SK-N-SH (cell line): ENCODE measurements around the gene ZDHHC12. TPM values are rescaled to one million over a fixed set of nuclear protein-coding genes. Genes with fewer than 3 reads are reported as not detected.

ENCODE experiments used
- CTCF ChIA-PET: fragments of 300-600, 350-600 bp; formaldehyde crosslinking; extraction: SDS; loops from one replicate; lab custom pipeline; 2021; lab: Yijun Ruan, JAX
- POLR2A ChIA-PET: fragments of 350-600 bp; sonication (Branson Sonifier 250); formaldehyde crosslinking; extraction: SDS; loops from one replicate; lab custom pipeline; 2020; ENCODE audit warnings: antibody characterized with exemption, inconsistent platforms; lab: Yijun Ruan, JAX
- DNase-seq: peaks from one replicate; pipeline ENCODE4 v3.0.0; 2012
- H2AFZ ChIP-seq: fragments of 200-600 bp; sonication (generic); 2 replicates; pipeline ENCODE4 v1.8.1; 2016; ENCODE audit warnings: antibody characterized with exemption, mild to moderate bottlenecking, low read depth
- H3F3A ChIP-seq: fragments of 200-600 bp; sonication (generic); replicated peaks from 2 replicates; pipeline ENCODE3; 2016; ENCODE audit warnings: antibody characterized with exemption, mild to moderate bottlenecking; ENCODE audit not compliant: insufficient read depth
- H3K27ac ChIP-seq, 2 experiments: fragments of 200-500 bp in 1 of 2; fragments of 200-600 bp in 1 of 2; sonication (Bioruptor generic) in 1 of 2; sonication (generic), shearing (Covaris generic) in 1 of 2; 2 replicates each; pipeline versions ENCODE4 v1.5.1 to v1.6.1; 2014 to 2016; ENCODE audit warnings: low read depth in 2 of 2, inconsistent platforms in 1 of 2, low read length in 1 of 2, mild to moderate bottlenecking in 1 of 2, mixed read lengths in 1 of 2
- H3K27me3 ChIP-seq: fragments of 200-600 bp; sonication (generic), shearing (Covaris generic); 2 replicates; pipeline ENCODE4 v1.6.1; 2016; ENCODE audit warnings: mixed run types; ENCODE audit not compliant: insufficient read depth
- H3K36me3 ChIP-seq, 2 experiments: fragments of 200-500 bp in 1 of 2; fragments of 200-600 bp in 1 of 2; sonication (Bioruptor generic) in 1 of 2; sonication (generic) in 1 of 2; replicated peaks in 1 of 2; 2 replicates each; pipeline versions ENCODE3 to v1.5.1; 2014 to 2016; ENCODE audit warnings: low read length in 1 of 2, mild to moderate bottlenecking in 1 of 2; ENCODE audit not compliant: insufficient read depth in 2 of 2, control insufficient read depth in 1 of 2
- H3K4me1 ChIP-seq, 2 experiments: fragments of 200-500 bp in 1 of 2; fragments of 200-600 bp in 1 of 2; sonication (Bioruptor generic) in 1 of 2; sonication (generic), shearing (Covaris generic) in 1 of 2; 2 replicates each; pipeline versions ENCODE4 v1.5.1 to v1.6.1; 2014 to 2016; ENCODE audit warnings: low read depth in 1 of 2, low read length in 1 of 2, mixed run types in 1 of 2; ENCODE audit not compliant: insufficient read depth in 2 of 2, control insufficient read depth in 1 of 2
- H3K4me2 ChIP-seq: fragments of 200-600 bp; sonication (generic), shearing (Covaris generic); 2 replicates; pipeline ENCODE4 v1.6.1; 2017; ENCODE audit warnings: mixed run types
- H3K4me3 ChIP-seq, 2 experiments: fragments of 200-500 bp in 1 of 2; fragments of 200-600 bp in 1 of 2; sonication (Bioruptor generic) in 1 of 2; sonication (generic), shearing (Covaris generic) in 1 of 2; 2 replicates each; pipeline versions ENCODE4 v1.5.1 to v1.8.1; 2014 to 2016; ENCODE audit warnings: low read depth in 2 of 2, inconsistent platforms in 1 of 2, low read length in 1 of 2, mild to moderate bottlenecking in 1 of 2, mixed read lengths in 1 of 2, moderate library complexity in 1 of 2
- H3K79me2 ChIP-seq: fragments of 200-600 bp; sonication (generic); 2 replicates; pipeline ENCODE4 v1.8.1; 2017; ENCODE audit warnings: mild to moderate bottlenecking; ENCODE audit not compliant: insufficient read depth
- H3K9ac ChIP-seq: fragments of 200-600 bp; sonication (generic); 2 replicates; pipeline ENCODE4 v1.6.1; 2017; ENCODE audit warnings: mixed run types
- H3K9me2 ChIP-seq: fragments of 200-600 bp; sonication (generic); 2 replicates; pipeline ENCODE4 v1.6.1; 2017; ENCODE audit warnings: mixed run types
- H3K9me3 ChIP-seq: fragments of 200-600 bp; sonication (generic); 2 replicates; pipeline ENCODE4 v1.6.1; 2017; ENCODE audit warnings: mixed run types, mild to moderate bottlenecking, moderate library complexity
- H4K20me1 ChIP-seq: fragments of 200-600 bp; sonication (generic); 2 replicates; pipeline ENCODE4 v1.6.1; 2017; ENCODE audit warnings: mild to moderate bottlenecking, mixed run types; ENCODE audit not compliant: insufficient read depth
- CHD2 ChIP-seq: fragments of 150-350 bp; IDR thresholded peaks from 2 replicates; pipeline ENCODE4 v1.6.1; 2018; ENCODE audit warnings: low read length; ENCODE audit not compliant: partially characterized antibody
- ELF1 ChIP-seq: IDR thresholded peaks from 2 replicates; pipeline ENCODE4 v1.4.0; 2012
- EZH2phosphoT487 ChIP-seq: fragments of 200-600 bp; sonication (generic); IDR thresholded peaks from 2 replicates; pipeline ENCODE4 v1.6.1; 2017; ENCODE audit warnings: low read depth, mixed run types, mild to moderate bottlenecking, antibody characterized with exemption, moderate library complexity, borderline replicate concordance
- FOSL2 ChIP-seq: IDR thresholded peaks from 2 replicates; pipeline ENCODE4 v1.4.0; 2012; ENCODE audit warnings: low read depth, mild to moderate bottlenecking, moderate library complexity, borderline replicate concordance
- FOXM1 ChIP-seq: IDR thresholded peaks from 2 replicates; pipeline ENCODE4 v1.4.0; 2012; ENCODE audit warnings: low read depth, mild to moderate bottlenecking
- GATA2 ChIP-seq: sonication (generic); formaldehyde crosslinking; IDR thresholded peaks from 2 replicates; pipeline ENCODE4 v1.5.0; 2020; ENCODE audit warnings: mild to moderate bottlenecking, missing genetic modification reagents
- IRF3 ChIP-seq: fragments of 150-350 bp; IDR thresholded peaks from 2 replicates; pipeline ENCODE4 v1.6.1; 2016; ENCODE audit warnings: mild to moderate bottlenecking, low read depth, low read length
- MAX ChIP-seq: IDR thresholded peaks from 2 replicates; pipeline ENCODE4 v1.4.0; 2012; ENCODE audit warnings: low read depth
- MXI1 ChIP-seq: IDR thresholded peaks from 2 replicates; pipeline ENCODE4 v1.6.1; 2012; ENCODE audit warnings: mild to moderate bottlenecking, low read depth, low read length, improper control_type of control experiment
- NFIC ChIP-seq: IDR thresholded peaks from 2 replicates; pipeline ENCODE4 v1.4.0; 2012; ENCODE audit warnings: borderline replicate concordance
- NRF1 ChIP-seq: IDR thresholded peaks from 2 replicates; pipeline ENCODE4 v1.6.1; 2012; ENCODE audit warnings: low read depth, mild to moderate bottlenecking, low read length
- PBX3 ChIP-seq: IDR thresholded peaks from 2 replicates; pipeline ENCODE4; 2012
- POLR2AphosphoS5 ChIP-seq: IDR thresholded peaks from 2 replicates; pipeline ENCODE4 v1.6.1; 2012; ENCODE audit warnings: low read depth, low read length
- RFX5 ChIP-seq: IDR thresholded peaks from 2 replicates; pipeline ENCODE4 v1.6.1; 2012; ENCODE audit warnings: mild to moderate bottlenecking, improper control_type of control experiment, low read length
- RXRA ChIP-seq: IDR thresholded peaks from 2 replicates; pipeline ENCODE4 v1.4.0; 2012; ENCODE audit warnings: low read depth, mild to moderate bottlenecking, borderline replicate concordance
- SMC3 ChIP-seq: IDR thresholded peaks from 2 replicates; pipeline ENCODE4 v1.6.1; 2012; ENCODE audit warnings: low read depth, low read length, improper control_type of control experiment
- TAF1 ChIP-seq: IDR thresholded peaks from 2 replicates; pipeline ENCODE4 v1.6.1; 2012; ENCODE audit warnings: low read depth, mild to moderate bottlenecking, low read length, moderate library complexity, borderline replicate concordance
- TCF12 ChIP-seq: IDR thresholded peaks from 2 replicates; pipeline ENCODE4 v1.4.0; 2012
- ZBTB33 ChIP-seq: IDR thresholded peaks from 2 replicates; pipeline ENCODE4 v1.4.0; 2012; ENCODE audit warnings: low read depth, borderline replicate concordance
- WGBS: methylation state at CpG from one replicate; pipeline ENCODE4 v1.1.6; 2017; ENCODE audit warnings: low lambda C conversion rate; 5-methylcytosine and 5-hydroxymethylcytosine counted together
- polyA plus RNA-seq, 3 experiments: library from polyadenylated mRNA; depleted of rRNA; stranded (reverse); fragments of >200 nt; gene quantifications; 2 replicates each; pipeline ENCODE4 v1.2.3, GENCODE V29; 2012

Gene ZDHHC12
- polyA plus RNA-seq, 1 of the 3 experiments (the other 2 are of a cell fraction), result 51.3 TPM

- 96% methylated on average over 4 of the region's 19 CpGs for WGBS
- POLR2A ChIA-PET, result no interaction called here
- CTCF ChIA-PET, result interaction anchor here (0.9 to 1.0 kb wide), 2 partner anchors 19 to 131 kb away, joined by 4 read pairs; no protein-coding TSS in a partner anchor
- no peak overlapping the region for H2AFZ ChIP-seq
- no peak overlapping the region for H3K9ac ChIP-seq
- H3K4me1 ChIP-seq, result peaks cover 0 to 3% of the 10 kb centered on the region in 2 experiments; a peak in 1 of 4 replicates
- H3K79me2 ChIP-seq, result no peaks in the 10 kb centered on the region
- H3K27ac ChIP-seq, result no peak overlapping the region
- H3K4me2 ChIP-seq, result no peak overlapping the region
- no peaks in the 10 kb centered on the region for H3K9me2 ChIP-seq
- no peaks in the 10 kb centered on the region for H3K27me3 ChIP-seq
- TF ChIP-seq GATA2 (CRISPR knock-in tag) (no peak), IRF3 (no peak), FOXM1 (no peak), TCF12 (no peak), MAX (no peak), NRF1 (no peak), PBX3 (no peak), FOSL2 (no peak), CHD2 (no peak), EZH2phosphoT487 (no peak), ELF1 (no peak), NFIC (no peak)
- no peaks in the 10 kb centered on the region for H4K20me1 ChIP-seq
- H3K9me3 ChIP-seq, result no peaks in the 10 kb centered on the region
- no peak for DNase-seq
- H3K4me3 ChIP-seq, result no peak overlapping the region
- H3F3A ChIP-seq, result no peaks in the 10 kb centered on the region
- H3K36me3 ChIP-seq, result no peaks in the 10 kb centered on the region
Observed at GRCh38 chr9:128713941-128714573, 9.9 kb downstream of the ZDHHC12 start.

- Histone ChIP-seq H3K4me3 (no peak overlapping the region), H3K4me1 (peaks cover 0 to 3% of the 10 kb centered on the region in 2 experiments; a peak in 1 of 4 replicates), H3F3A (no peaks in the 10 kb centered on the region), H3K27ac (no peak overlapping the region), H3K9me2 (no peaks in the 10 kb centered on the region), H2AFZ (no peak overlapping the region), H4K20me1 (no peaks in the 10 kb centered on the region), H3K4me2 (no peak overlapping the region), H3K36me3 (no peaks in the 10 kb centered on the region), H3K27me3 (no peaks in the 10 kb centered on the region), H3K79me2 (no peaks in the 10 kb centered on the region), H3K9ac (no peak overlapping the region), H3K9me3 (no peaks in the 10 kb centered on the region)
- CTCF ChIA-PET, result interaction anchor here (1.0 kb wide), 1 partner anchor 10 kb away, joined by 4 read pairs; no protein-coding TSS in a partner anchor
- DNase-seq, result no peak
- POLR2A ChIA-PET, result no interaction called here
- 95% methylated on average over 8 of the region's 13 CpGs for WGBS
- TF ChIP-seq SMC3 (no peak), POLR2AphosphoS5 (no peak), RXRA (no peak), IRF3 (no peak), ZBTB33 (no peak), MXI1 (no peak), GATA2 (CRISPR knock-in tag) (no peak), CHD2 (no peak), ELF1 (no peak), NFIC (no peak), TAF1 (no peak), FOSL2 (no peak), RFX5 (no peak), PBX3 (no peak)
Observed at GRCh38 chr9:128713411-128713780, 10.5 kb downstream of the ZDHHC12 start.
